GM20000 (cell line): Measurements from ENCODE around the gene HAUS3.

Experiments used
- DNase-seq: peaks from one replicate; pipeline ENCODE4 v3.0.0; 2012; ENCODE audit warnings: low spot score
- TF ChIP-seq, protein P1 (sequence below): IDR thresholded peaks from 2 replicates; pipeline ENCODE4 v1.5.1; 2012; ENCODE audit warnings: mild to moderate bottlenecking, control low read depth; ENCODE audit errors: extremely low read depth, missing control alignments

HAUS3 gene

GRCh38 chr4:2183394-2183793 is 58.5 kb downstream of the HAUS3 start:
- DNase-seq, result no peak
- TF ChIP-seq, protein P1, sequence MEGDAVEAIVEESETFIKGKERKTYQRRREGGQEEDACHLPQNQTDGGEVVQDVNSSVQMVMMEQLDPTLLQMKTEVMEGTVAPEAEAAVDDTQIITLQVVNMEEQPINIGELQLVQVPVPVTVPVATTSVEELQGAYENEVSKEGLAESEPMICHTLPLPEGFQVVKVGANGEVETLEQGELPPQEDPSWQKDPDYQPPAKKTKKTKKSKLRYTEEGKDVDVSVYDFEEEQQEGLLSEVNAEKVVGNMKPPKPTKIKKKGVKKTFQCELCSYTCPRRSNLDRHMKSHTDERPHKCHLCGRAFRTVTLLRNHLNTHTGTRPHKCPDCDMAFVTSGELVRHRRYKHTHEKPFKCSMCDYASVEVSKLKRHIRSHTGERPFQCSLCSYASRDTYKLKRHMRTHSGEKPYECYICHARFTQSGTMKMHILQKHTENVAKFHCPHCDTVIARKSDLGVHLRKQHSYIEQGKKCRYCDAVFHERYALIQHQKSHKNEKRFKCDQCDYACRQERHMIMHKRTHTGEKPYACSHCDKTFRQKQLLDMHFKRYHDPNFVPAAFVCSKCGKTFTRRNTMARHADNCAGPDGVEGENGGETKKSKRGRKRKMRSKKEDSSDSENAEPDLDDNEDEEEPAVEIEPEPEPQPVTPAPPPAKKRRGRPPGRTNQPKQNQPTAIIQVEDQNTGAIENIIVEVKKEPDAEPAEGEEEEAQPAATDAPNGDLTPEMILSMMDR, result no peak

GRCh38 chr4:2182994-2183393 is 58.9 kb downstream of the HAUS3 start:
- TF ChIP-seq, protein P1, result no peak
- no peak for DNase-seq

DNA sequence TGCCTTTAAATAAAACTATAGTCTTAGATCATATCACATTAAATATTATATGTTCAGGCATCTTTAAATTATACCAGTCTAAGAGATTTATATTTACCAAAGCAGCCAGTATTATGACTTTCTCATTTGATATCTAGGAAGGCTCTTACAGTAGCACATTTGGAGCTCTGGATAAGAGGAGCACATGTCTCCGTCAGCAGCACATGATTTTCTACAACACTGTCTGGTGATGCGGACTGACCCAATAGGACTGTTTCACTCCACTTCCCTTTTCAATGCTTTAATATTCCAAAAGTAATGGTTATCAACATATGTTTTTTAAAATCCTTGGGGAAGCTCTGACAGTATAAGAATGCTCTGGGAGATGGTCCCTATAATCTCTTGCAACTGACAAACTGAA is 61.5 kb downstream of the HAUS3 start:
- TF ChIP-seq, protein P1, result no peak
- DNase-seq, result no peak

GRCh38 chr4:2179717-2180116 is 62.2 kb downstream of the HAUS3 start:
- TF ChIP-seq, protein P1, result no peak

DNA sequence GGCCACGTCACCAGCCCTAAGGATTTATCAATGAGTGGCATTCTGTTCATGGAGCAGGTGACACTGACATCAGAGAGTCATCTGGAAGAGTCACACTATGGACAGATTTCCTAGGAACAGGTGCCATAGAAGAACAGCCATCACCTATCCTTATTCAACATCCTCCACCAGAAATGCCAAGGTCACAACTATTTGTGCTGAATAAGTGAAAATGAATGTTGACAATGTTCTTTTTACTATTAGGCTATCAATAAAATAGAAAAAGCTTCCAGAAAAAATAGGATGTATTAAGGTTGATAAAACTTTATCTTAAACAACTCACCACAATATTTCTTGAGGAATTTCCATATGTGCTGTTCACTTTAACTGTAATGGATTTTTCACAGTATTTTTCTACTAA is 62.9 kb downstream of the HAUS3 start:
- no peak for DNase-seq
- TF ChIP-seq, protein P1, result no peak

More at GRCh38 chr4:2179717-2180116, 62.2 kb downstream of the HAUS3 start:
- DNase-seq, result no peak
